NCI-H128 (cell line): ENCODE measurements around the gene SHROOM3.
"Not testable (repeated sequence)": the region's sequence is repeated elsewhere in the genome, so short reads cannot be mapped to it uniquely, and the experiment has no call there.

Source experiments
- DNase-seq: peaks from one replicate; lab custom pipeline; 2025; ENCODE audit not compliant: unreplicated experiment; lab: John Stamatoyannopoulos, UW

Gene SHROOM3

GRCh38 chr4:76443376-76443775 lies 8.3 kb downstream of the SHROOM3 start:
- DNase-seq: no peak

GRCh38 chr4:76445911-76446310 lies 10.9 kb downstream of the SHROOM3 start:
- no peak for DNase-seq

- DNase-seq: no peak
These were observed 12.4 kb downstream of the SHROOM3 start for GRCh38 chr4:76447393-76447851.

GRCh38 chr4:76448211-76448610 lies 13.2 kb downstream of the SHROOM3 start:
- no peak for DNase-seq

- DNase-seq: no peak
These were observed 14.3 kb downstream of the SHROOM3 start for GRCh38 chr4:76449362-76449767.

GRCh38 chr4:76449833-76450232 lies 14.8 kb downstream of the SHROOM3 start:
- no peak for DNase-seq

GRCh38 chr4:76453232-76453631 lies 18.2 kb downstream of the SHROOM3 start:
- DNase-seq: no peak

GRCh38 chr4:76454073-76454472 lies 19.0 kb downstream of the SHROOM3 start:
- DNase-seq: not testable (repeated sequence)

GRCh38 chr4:76457885-76458284 lies 22.9 kb downstream of the SHROOM3 start:
- no peak for DNase-seq

GRCh38 chr4:76458297-76458696 lies 23.3 kb downstream of the SHROOM3 start:
- no peak for DNase-seq

GRCh38 chr4:76458825-76459224 lies 23.8 kb downstream of the SHROOM3 start:
- DNase-seq: no peak

GRCh38 chr4:76459291-76459723 lies 24.3 kb downstream of the SHROOM3 start:
- no peak for DNase-seq

GRCh38 chr4:76463568-76463967 lies 28.5 kb downstream of the SHROOM3 start:
- no peak for DNase-seq

GRCh38 chr4:76470064-76470463 lies 35.0 kb downstream of the SHROOM3 start:
- no peak for DNase-seq

GRCh38 chr4:76470532-76470931 lies 35.5 kb downstream of the SHROOM3 start:
- no peak for DNase-seq

GRCh38 chr4:76476571-76476970 lies 41.5 kb downstream of the SHROOM3 start:
- DNase-seq: no peak

GRCh38 chr4:76484654-76485053 lies 49.6 kb downstream of the SHROOM3 start:
- no peak for DNase-seq

GRCh38 chr4:76485450-76485849 lies 50.4 kb downstream of the SHROOM3 start:
- no peak for DNase-seq

- no peak for DNase-seq
These were observed 51.7 kb downstream of the SHROOM3 start for GRCh38 chr4:76486588-76487276.

- DNase-seq: no peak
These were observed 52.6 kb downstream of the SHROOM3 start for GRCh38 chr4:76487621-76488020.

- no peak for DNase-seq
These were observed 53.4 kb downstream of the SHROOM3 start for GRCh38 chr4:76488455-76488854.

GRCh38 chr4:76488888-76489685 lies 54.1 kb downstream of the SHROOM3 start:
- no peak for DNase-seq
